G401.6 (cell line): Measurements from ENCODE around the gene POLR3C.
"Not testable (repeated sequence)": the region's sequence is repeated elsewhere in the genome, so short reads cannot be mapped to it uniquely, and the experiment has no call there.

Source experiments
- FAIRE-seq: peaks from 2 replicates; lab custom pipeline; 2012; peaks lifted over from hg19 to GRCh38; lab: Jason Lieb, UNC

Gene POLR3C

GRCh38 chr1:145822779-145823331 is 1.1 kb upstream of the POLR3C start:
- FAIRE-seq, result not testable (repeated sequence)

- FAIRE-seq, result no peak
Observed at GRCh38 chr1:145824499-145824842, 471 bp downstream of the POLR3C start.

GRCh38 chr1:145826030-145826429 is 2.0 kb downstream of the POLR3C start:
- FAIRE-seq, result no peak

GRCh38 chr1:145827966-145828365 is 4.0 kb downstream of the POLR3C start:
- no peak for FAIRE-seq

- no peak for FAIRE-seq
Observed at GRCh38 chr1:145828367-145829026, 4.5 kb downstream of the POLR3C start.

- FAIRE-seq, result not testable (repeated sequence)
Observed at GRCh38 chr1:145830810-145831209, 6.8 kb downstream of the POLR3C start.

- FAIRE-seq, result no peak
Observed at GRCh38 chr1:145837656-145838055, 13.7 kb downstream of the POLR3C start.

- FAIRE-seq, result no peak
Observed at GRCh38 chr1:145843031-145843430, 19.0 kb downstream of the POLR3C start.

- FAIRE-seq, result no peak
Observed at GRCh38 chr1:145845144-145845513, 21.1 kb downstream of the POLR3C start.

- FAIRE-seq, result no peak
Observed at GRCh38 chr1:145845514-145846161, 21.6 kb downstream of the POLR3C start, which contains the start of gene NUDT17. NUDT17 (plus strand) TSS chr1:145845630; CDS start chr1:145845641, 11 bp downstream.

- no peak for FAIRE-seq
Observed at GRCh38 chr1:145846201-145846612, 22.2 kb downstream of the POLR3C start.

- FAIRE-seq, result no peak
Observed at GRCh38 chr1:145847827-145848226, 23.8 kb downstream of the POLR3C start.

GRCh38 chr1:145849356-145850160 is 25.6 kb downstream of the POLR3C start:
- FAIRE-seq, result no peak

- no peak for FAIRE-seq
Observed at GRCh38 chr1:145855426-145855948, 31.5 kb downstream of the POLR3C start.

GRCh38 chr1:145857170-145857569 is 33.2 kb downstream of the POLR3C start:
- no peak for FAIRE-seq

GRCh38 chr1:145858238-145858900 is 34.4 kb downstream of the POLR3C start:
- no peak for FAIRE-seq

- peak; percentile 85 for FAIRE-seq
Observed at GRCh38 chr1:145858901-145859490, 35.0 kb downstream of the POLR3C start, which contains the start of gene PIAS3. PIAS3 (minus strand) TSS chr1:145859081; CDS start chr1:145858990, 91 bp downstream.

GRCh38 chr1:145859491-145860023 is 35.6 kb downstream of the POLR3C start:
- no peak for FAIRE-seq

GRCh38 chr1:145863282-145864018 is 39.5 kb downstream of the POLR3C start:
- FAIRE-seq, result no peak

GRCh38 chr1:145868232-145868631 is 44.2 kb downstream of the POLR3C start:
- no peak for FAIRE-seq
